Smooth muscle cell (in vitro differentiated cells): ENCODE data around the gene TBC1D10B. TPM values are rescaled to one million over a fixed set of nuclear protein-coding genes. Genes with fewer than 3 reads are reported as not detected.
A peak's percentile ranks its signal among the peaks of the same experiment; 100 is the strongest.

Experiments
- polyA plus RNA-seq: library from polyadenylated mRNA; unstranded; fragments of >200 nt; fragmentation: Nextera tagmentation; extraction: Ambion mirVana; gene quantifications from 2 replicates; pipeline ENCODE4 v1.2.1, GENCODE V29; 2016
- small RNA-seq: library from RNA; depleted of rRNA; stranded (forward); fragments of <200 nt; gene quantifications from one replicate; pipeline ENCODE3, GENCODE V24; 2014
- total RNA-seq: library from RNA; depleted of rRNA; stranded (reverse); fragments of >200 nt; gene quantifications from 2 replicates; pipeline ENCODE4 v1.2.3, GENCODE V29; 2014

Gene TBC1D10B
- total and polyA plus RNA-seq, 2 experiments from 2014 or later = 17.7 to 37.4 TPM

Small RNA genes lying within 50 kb of the gene (small RNA-seq; reads per million reads assigned to genes)
- gene RF00406 = 0.58 reads per million, percentile 20 among the genes with 10 or more reads in this experiment

Other genes with a start within 250 kb of the TBC1D10B start
- gene MAPK3, start 247.3 kb downstream of the TBC1D10B start, total RNA-seq = 34.4 and 60.3 TPM in 2 replicates
- 20.3 and 22.3 TPM in 2 replicates for gene MAPK3, start 247.3 kb downstream of the TBC1D10B start, polyA plus RNA-seq
- 4.3 and 5.1 TPM in 2 replicates for gene CORO1A, start 186.9 kb downstream of the TBC1D10B start, total RNA-seq
- gene CORO1A, start 186.9 kb downstream of the TBC1D10B start, polyA plus RNA-seq = 5.6 and 6.3 TPM in 2 replicates
- gene BOLA2B, start 176.8 kb downstream of the TBC1D10B start, total RNA-seq = 229 and 338 TPM in 2 replicates
- gene BOLA2B, start 176.8 kb downstream of the TBC1D10B start, polyA plus RNA-seq = 148 and 163 TPM in 2 replicates
- gene SLX1A, start 176.6 kb downstream of the TBC1D10B start, total RNA-seq = 3.7 and 55.1 TPM in 2 replicates
- 90.0 and 95.5 TPM in 2 replicates for gene SLX1A, start 176.6 kb downstream of the TBC1D10B start, polyA plus RNA-seq
- 3.7 and 5.8 TPM in 2 replicates for gene SULT1A3, start 171.2 kb downstream of the TBC1D10B start, total RNA-seq
- 8.2 and 16.3 TPM in 2 replicates for gene SULT1A3, start 171.2 kb downstream of the TBC1D10B start, polyA plus RNA-seq
- 1.3 and 2.2 TPM in 2 replicates for gene NPIPB13, start 122.0 kb downstream of the TBC1D10B start, total RNA-seq
- gene NPIPB13, start 122.0 kb downstream of the TBC1D10B start, polyA plus RNA-seq = 1.8 and 7.0 TPM in 2 replicates
- gene CD2BP2, start 15.2 kb downstream of the TBC1D10B start, total RNA-seq = 30.3 and 33.3 TPM in 2 replicates
- gene CD2BP2, start 15.2 kb downstream of the TBC1D10B start, polyA plus RNA-seq = 42.0 and 43.5 TPM in 2 replicates
- gene MYL11, start 4.3 kb upstream of the TBC1D10B start, total RNA-seq = not detected in 2 replicates
- gene MYL11, start 4.3 kb upstream of the TBC1D10B start, polyA plus RNA-seq = 3.6 and 8.2 TPM in 2 replicates
- 0.27 TPM in 1 of 2 replicates, not detected in the other for gene SEPTIN1, start 12.1 kb upstream of the TBC1D10B start, total RNA-seq
- 2.8 and 3.7 TPM in 2 replicates for gene SEPTIN1, start 12.1 kb upstream of the TBC1D10B start, polyA plus RNA-seq
- gene ZNF48, start 24.9 kb upstream of the TBC1D10B start, total RNA-seq = 7.7 and 9.3 TPM in 2 replicates
- gene ZNF48, start 24.9 kb upstream of the TBC1D10B start, polyA plus RNA-seq = 8.0 and 10.3 TPM in 2 replicates
- 6.6 and 7.2 TPM in 2 replicates for gene ZNF771, start 37.1 kb upstream of the TBC1D10B start, total RNA-seq
- 14.5 and 20.9 TPM in 2 replicates for gene ZNF771, start 37.1 kb upstream of the TBC1D10B start, polyA plus RNA-seq
- 18.4 and 18.6 TPM in 2 replicates for gene DCTPP1, start 59.5 kb upstream of the TBC1D10B start, total RNA-seq
- 34.8 and 37.8 TPM in 2 replicates for gene DCTPP1, start 59.5 kb upstream of the TBC1D10B start, polyA plus RNA-seq
- 9.2 and 12.1 TPM in 2 replicates for gene SEPHS2, start 75.4 kb upstream of the TBC1D10B start, total RNA-seq
- 26.4 and 30.5 TPM in 2 replicates for gene SEPHS2, start 75.4 kb upstream of the TBC1D10B start, polyA plus RNA-seq
- not detected in 2 replicates for gene ITGAL, start 102.2 kb upstream of the TBC1D10B start, total RNA-seq
- not detected in 2 replicates for gene ITGAL, start 102.2 kb upstream of the TBC1D10B start, polyA plus RNA-seq
- 17.8 and 18.6 TPM in 2 replicates for gene ZNF768, start 156.1 kb upstream of the TBC1D10B start, total RNA-seq
- gene ZNF768, start 156.1 kb upstream of the TBC1D10B start, polyA plus RNA-seq = 15.4 and 17.5 TPM in 2 replicates
- gene ZNF747, start 164.4 kb upstream of the TBC1D10B start, total RNA-seq = 5.6 and 6.3 TPM in 2 replicates
- gene ZNF747, start 164.4 kb upstream of the TBC1D10B start, polyA plus RNA-seq = 5.7 and 6.9 TPM in 2 replicates
- 1.6 and 5.0 TPM in 2 replicates for gene ZNF764, start 187.9 kb upstream of the TBC1D10B start, total RNA-seq
- gene ZNF764, start 187.9 kb upstream of the TBC1D10B start, polyA plus RNA-seq = 4.0 and 6.5 TPM in 2 replicates
- 6.2 and 6.9 TPM in 2 replicates for gene ZNF688, start 201.2 kb upstream of the TBC1D10B start, total RNA-seq
- 16.4 and 16.8 TPM in 2 replicates for gene ZNF688, start 201.2 kb upstream of the TBC1D10B start, polyA plus RNA-seq
- 8.1 and 12.9 TPM in 2 replicates for gene ZNF785, start 215.2 kb upstream of the TBC1D10B start, total RNA-seq
- 3.8 and 6.8 TPM in 2 replicates for gene ZNF785, start 215.2 kb upstream of the TBC1D10B start, polyA plus RNA-seq
- 9.9 and 10.0 TPM in 2 replicates for gene ZNF689, start 239.9 kb upstream of the TBC1D10B start, total RNA-seq
- gene ZNF689, start 239.9 kb upstream of the TBC1D10B start, polyA plus RNA-seq = 8.2 and 10.6 TPM in 2 replicates